T-helper 1 cell (primary cell): ENCODE results near the gene ITGB2.

ENCODE experiments used
- DNase-seq, 5 donors: peaks; one replicate each; pipeline ENCODE4 v3.0.0-alpha.2; 2012 to 2020

The ITGB2 gene

GRCh38 chr21:44895859-44896258, 24.8 kb downstream of the ITGB2 start:
- no peak for DNase-seq

DNA sequence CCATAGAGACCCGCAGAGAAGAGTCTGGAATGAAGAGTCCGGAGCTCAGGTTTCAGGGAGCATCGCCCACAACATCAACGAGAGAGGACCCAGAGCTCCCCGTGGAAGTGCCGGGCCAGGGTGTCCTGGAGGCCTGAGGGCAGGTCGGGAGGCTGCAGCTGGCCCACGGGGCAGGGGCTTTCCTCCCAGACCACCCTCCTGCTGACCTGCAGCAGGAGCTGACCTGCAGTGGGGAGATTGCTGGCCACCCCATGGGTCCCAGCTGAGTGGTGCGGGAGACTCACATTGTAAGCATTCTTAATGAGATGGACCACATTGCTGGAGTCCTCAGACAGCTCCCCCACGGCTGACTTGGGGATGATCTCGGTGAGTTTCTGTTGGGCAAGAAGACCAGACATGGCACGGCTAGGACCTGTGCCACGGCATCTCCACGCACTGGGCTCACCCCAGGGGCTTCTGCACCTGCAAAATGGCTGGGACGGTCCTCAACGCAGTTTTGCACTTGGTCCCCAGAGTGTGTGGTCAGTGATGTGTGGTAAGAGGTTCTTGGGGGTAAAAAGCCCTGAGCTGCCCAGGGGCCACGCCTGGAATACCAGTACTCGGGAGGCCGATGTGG, 25.9 kb downstream of the ITGB2 start:
- no peak for DNase-seq

DNA sequence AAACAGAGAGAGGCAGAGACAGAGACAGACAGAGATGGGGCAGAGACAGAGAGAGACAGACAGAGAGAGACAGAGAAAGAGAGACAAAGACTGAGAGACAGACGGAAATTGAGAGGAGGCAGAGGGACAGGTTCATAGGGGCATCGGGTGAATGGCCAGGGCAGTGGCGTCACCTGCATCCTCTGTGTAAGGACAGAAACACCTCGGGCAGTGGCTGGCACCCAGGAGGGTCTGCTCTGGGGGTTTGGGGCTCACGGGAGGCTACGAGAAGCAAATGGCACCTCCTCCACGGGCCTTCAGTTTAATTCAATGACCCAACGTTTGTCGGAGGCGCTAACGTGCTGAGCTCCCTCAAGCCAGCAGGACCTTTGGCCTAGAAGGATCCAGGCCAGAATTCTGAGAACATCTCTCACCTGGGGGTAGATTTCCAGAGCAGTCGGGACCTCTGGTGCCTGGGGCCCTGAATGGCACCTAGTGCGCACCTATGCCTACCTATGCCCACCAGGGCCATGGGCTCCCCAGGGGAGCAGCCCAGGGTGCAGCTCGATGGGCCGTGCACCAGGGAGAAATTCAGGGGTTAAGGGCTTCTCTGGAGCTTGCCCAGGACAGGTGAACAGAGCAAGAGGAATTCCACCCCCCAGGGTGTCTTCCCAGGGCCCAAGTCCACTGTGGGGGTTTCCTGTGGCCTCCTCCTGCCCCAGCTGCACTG, 26.6 kb downstream of the ITGB2 start:
- DNase-seq = no peak

DNA sequence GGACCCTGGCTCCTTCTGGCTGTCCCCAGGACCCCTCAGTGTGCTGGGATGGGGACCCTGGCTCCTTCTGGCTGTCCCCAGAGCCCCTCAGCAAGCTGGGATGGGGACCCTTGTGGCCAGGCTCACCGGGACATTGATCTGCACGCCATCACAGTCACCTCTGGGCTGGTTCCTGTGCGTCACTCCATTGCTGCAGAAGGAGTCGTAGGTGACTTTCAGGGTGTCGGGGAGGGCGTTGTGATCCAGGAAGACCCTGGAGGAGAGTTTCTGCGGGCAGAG, 27.5 kb downstream of the ITGB2 start:
- DNase-seq = no peak

- peak; percentile 48 to 72 (median 64) for DNase-seq
Observed at GRCh38 chr21:44892536-44893277, 28.0 kb downstream of the ITGB2 start.

- no peak for DNase-seq
Observed at GRCh38 chr21:44892095-44892494, 28.6 kb downstream of the ITGB2 start.

GRCh38 chr21:44891631-44892031, 29.1 kb downstream of the ITGB2 start:
- DNase-seq = no peak

- DNase-seq = no peak
Observed at GRCh38 chr21:44890961-44891541, 29.6 kb downstream of the ITGB2 start.

DNA sequence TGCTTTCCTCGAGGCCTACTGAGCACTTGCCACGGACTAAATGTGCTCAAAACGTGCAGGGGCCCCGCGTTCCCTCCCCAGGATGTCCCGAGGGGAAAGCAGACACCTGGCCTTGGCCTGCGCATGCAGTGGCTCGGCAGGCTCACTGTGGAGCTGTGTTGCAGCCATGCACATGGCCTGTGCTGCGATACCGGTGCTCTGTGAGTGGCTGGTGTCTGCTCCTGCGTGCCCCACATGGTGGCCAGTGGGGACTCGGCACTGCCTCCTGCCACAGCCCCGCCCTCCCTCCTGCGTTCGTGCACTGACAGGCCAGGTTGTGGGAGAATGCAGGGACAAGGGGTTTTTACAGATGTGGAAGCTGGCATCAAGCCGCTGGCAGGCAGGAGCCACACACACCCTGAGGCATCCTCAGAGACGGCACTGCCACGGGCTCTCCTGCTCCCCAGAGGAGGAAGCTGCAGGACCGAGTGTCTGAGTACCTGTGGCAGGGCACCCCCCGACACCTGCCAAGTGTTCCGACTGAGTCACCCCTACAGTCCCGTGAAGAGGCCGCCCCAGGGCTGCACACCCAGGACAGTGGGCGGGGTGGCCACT, 30.3 kb downstream of the ITGB2 start:
- no peak for DNase-seq

DNA sequence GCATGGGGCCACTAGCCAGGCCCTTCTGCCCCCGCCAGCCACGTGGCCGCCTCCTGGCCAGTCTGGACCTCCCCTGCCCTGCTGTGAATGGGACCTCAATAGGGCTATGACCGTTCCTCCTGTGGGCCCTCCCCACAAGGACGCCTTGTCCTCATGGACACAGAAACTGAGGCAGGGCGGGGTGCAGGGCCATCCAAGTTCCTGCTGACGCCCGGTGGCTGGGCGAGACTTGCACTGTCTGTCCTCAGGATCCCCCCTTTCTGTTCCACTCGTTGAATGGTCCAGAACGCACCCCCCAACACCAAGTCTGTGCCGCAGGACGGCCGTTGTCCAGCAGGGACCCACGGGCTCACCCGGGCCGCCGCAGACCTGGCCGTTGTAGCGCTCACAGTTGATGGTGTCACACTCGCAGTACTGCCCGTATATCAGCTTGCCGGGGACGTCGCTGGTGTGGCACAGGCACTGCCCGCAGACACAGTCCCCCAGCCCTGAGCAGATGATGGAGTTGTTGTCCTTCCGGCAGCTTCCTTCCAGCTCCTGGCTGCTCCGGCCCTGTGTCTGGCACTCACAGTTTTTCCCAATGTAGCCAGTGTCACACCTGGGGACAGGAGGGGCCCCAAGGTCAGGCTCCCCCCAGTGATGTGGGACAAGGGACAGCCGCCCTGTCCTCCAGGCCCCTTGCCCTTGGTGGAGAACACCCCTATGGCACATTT, 30.9 kb downstream of the ITGB2 start:
- DNase-seq = no peak

- no peak for DNase-seq
Observed at GRCh38 chr21:44888581-44889550, 31.8 kb downstream of the ITGB2 start.

DNA sequence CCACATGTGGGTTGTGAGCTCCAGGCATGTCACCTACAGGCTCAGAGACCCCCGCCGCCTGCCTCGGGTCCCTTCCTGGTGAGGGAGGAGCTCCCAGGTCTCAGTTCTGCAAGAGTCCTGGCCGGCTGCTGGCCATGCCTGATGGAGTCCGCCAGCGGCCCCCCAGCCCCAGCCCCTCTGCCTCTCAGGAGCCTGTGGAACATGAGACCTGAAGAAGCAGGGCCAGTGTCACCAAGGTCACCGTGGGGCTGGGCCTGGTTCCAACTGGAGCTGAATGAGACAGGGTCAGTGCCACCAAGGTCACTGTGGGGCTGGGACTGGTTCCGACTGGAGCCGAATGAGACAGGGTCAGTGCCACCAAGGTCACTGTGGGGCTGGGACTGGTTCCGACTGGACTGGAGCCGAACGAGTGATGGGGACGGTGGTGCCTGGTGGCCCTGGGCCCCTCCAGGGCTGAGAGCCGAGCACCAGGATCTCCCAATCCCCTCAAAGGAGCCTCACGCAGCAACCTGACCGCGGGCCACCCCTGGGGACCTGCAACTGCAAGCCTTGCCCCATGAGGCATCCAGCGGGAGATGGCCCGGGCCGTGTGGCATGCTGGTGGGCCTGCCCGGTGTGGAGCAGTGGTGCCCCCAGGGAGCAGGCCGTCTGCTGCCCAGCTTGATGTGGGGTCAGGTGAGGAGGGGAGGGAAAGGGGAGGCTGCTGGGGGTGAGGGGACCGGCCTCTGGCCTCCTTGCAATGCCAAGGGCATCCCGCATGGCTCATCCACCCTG, 32.7 kb downstream of the ITGB2 start:
- no peak for DNase-seq

- DNase-seq = no peak
Observed at GRCh38 chr21:44887126-44887806, 33.4 kb downstream of the ITGB2 start.

GRCh38 chr21:44886113-44887075, 34.3 kb downstream of the ITGB2 start:
- no peak for DNase-seq

- DNase-seq = no peak
Observed at GRCh38 chr21:44885615-44886014, 35.1 kb downstream of the ITGB2 start.

DNA sequence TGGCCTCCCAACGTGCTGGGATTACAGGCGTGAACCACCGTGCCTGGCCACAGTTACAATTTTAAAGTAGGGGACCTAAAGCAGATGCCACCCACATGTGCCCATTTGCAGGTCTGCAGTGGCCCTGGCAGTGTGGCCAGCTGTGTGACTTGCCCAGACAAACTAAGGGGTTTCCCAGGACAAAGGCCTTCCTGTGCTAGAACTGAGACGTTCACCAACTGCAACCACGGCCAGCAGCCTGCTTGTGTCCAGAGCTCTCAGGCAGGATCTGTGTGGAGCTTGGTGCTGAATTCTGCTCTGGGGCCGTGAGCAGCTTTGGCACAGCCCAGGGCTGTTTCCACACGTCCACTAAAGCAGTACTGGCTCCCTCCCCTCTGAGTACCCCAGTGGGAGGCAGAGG, 36.6 kb downstream of the ITGB2 start:
- DNase-seq = no peak

GRCh38 chr21:44883250-44883649, 37.4 kb downstream of the ITGB2 start:
- DNase-seq = no peak

DNA sequence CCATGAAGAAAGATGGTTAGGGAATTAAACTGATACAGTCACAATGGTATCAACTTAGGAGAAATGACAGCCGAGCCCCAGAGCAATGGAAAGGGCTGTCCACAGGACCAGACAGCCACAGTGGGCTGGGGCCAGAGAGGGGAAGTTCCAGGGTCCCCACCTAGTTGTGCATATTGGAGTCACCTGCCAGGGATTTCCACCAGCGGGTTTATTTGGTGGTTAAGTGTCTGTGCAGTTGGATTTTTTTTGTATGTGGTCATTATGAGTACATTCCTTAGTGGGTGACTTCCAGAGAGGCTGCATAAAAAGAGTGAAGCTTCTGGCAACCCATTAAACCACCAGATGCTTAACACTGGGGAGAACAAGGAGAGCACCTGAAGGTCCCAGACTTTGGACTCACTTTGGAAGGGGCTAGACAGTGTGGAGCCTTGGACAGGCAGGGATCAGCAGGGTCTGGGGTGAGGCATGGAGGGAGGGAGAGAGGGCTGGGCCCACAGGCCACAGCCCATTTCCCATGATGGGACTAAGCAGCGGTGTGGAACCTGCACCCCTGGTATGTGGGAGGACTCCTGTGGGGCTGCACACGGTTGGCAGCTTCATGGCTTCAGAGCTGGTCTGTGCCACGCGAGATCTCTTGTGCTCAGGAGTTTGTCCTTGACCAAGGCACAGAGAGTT, 39.4 kb downstream of the ITGB2 start:
- no peak for DNase-seq
